Measurements from ENCODE around the gene PACSIN2. TPM values are rescaled to one million over a fixed set of nuclear protein-coding genes. Genes with fewer than 3 reads are reported as not detected.

Gene PACSIN2
- total and polyA plus RNA-seq, 8 donors, result 63.4 to 149 (median 66.2) TPM

DNA sequence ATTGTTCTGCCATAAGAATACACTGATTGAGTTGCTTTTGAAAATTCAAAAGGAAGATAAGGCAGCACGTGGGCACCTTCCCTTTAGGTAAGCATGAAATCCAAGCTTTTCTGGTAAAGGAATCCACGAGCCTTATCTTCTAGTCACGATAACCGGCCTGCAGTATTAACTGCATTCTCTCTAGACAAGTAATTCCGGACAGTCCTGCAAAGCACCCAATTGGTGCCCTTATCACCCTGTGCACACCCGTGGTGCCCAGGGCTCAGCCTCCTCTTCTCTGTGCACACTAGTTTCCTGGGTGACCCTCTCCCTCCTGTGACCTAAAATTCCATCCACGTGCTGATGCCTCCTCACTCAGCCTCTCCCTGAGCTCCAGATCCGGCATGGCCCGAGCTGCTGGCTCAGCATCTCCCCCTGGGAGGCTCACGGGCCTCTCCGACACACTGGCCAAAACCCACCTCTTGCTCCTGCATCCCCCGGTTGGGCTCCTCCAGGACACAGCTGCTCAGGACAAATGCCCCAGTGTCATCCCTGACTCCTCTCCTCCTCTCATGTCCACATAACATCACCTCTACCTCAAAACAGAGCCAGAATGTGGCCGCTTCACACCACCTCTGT, 63.7 kb downstream of the PACSIN2 start:
- no peak overlapping the region for H3K4me3 ChIP-seq
- no peaks in the 10 kb centered on the region for H3K9me3 ChIP-seq
- H3K4me1 ChIP-seq, result peaks cover 17 to 64% of the 10 kb centered on the region in 2 donors
- TF ChIP-seq, protein P1, sequence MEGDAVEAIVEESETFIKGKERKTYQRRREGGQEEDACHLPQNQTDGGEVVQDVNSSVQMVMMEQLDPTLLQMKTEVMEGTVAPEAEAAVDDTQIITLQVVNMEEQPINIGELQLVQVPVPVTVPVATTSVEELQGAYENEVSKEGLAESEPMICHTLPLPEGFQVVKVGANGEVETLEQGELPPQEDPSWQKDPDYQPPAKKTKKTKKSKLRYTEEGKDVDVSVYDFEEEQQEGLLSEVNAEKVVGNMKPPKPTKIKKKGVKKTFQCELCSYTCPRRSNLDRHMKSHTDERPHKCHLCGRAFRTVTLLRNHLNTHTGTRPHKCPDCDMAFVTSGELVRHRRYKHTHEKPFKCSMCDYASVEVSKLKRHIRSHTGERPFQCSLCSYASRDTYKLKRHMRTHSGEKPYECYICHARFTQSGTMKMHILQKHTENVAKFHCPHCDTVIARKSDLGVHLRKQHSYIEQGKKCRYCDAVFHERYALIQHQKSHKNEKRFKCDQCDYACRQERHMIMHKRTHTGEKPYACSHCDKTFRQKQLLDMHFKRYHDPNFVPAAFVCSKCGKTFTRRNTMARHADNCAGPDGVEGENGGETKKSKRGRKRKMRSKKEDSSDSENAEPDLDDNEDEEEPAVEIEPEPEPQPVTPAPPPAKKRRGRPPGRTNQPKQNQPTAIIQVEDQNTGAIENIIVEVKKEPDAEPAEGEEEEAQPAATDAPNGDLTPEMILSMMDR (IDR thresholded peaks at IDR 0.05), result no peak
- ATAC-seq, result no peak
- intact Hi-C loops (cut with DNase I), result no loop called here
- no peak for DNase-seq
- H3K36me3 ChIP-seq, result no peaks in the 10 kb centered on the region
- no peaks in the 10 kb centered on the region for H3K27me3 ChIP-seq
- H3K27ac ChIP-seq, result no peak overlapping the region

DNA sequence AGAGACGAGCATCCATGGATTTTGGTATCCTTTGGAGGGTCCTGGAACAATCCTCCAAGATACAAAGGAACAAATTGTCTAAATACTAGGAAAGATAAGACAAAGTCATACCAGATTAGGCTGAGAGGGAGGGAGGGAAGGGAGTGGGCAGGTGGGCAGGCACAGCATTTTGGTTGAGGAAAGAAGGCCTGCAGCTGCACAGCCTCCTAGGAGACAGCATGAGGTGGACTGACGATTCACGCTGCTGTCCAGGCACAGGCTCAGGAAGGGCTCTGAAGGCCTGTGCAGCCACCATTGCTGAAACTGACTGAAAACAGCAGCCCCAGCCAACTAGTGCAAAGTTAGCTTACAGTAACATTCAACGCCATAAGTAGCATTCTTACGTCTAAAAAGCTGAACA, 64.7 kb downstream of the PACSIN2 start:
- no peak for ATAC-seq
- TF ChIP-seq, protein P1 (IDR thresholded peaks at IDR 0.05), result no peak

DNA sequence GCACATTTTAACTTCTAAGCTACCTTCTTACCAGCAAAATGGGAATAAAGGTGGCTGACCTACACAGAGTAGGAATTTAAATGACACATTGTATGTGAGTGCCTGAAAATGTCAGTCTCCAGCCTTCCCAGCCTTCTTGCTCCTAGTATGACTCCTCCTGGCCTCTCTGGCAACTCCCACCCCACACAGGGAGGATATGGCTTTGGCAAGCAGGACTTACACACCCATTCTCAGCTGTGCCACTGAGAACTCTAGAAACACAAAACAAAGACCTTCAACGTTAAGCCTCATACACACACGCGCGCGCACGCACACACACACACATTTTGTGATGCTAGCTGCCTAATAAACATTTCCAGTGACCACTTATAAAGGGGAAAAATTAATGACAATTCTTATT, 65.8 kb downstream of the PACSIN2 start:
- H3K27me3 ChIP-seq, result no peaks in the 10 kb centered on the region
- intact Hi-C loops (cut with DNase I), result no loop called here
- TF ChIP-seq, protein P1 (IDR thresholded peaks at IDR 0.05), result no peak
- no peak overlapping the region for H3K4me3 ChIP-seq
- DNase-seq, result no peak
- H3K36me3 ChIP-seq, result no peaks in the 10 kb centered on the region
- peak overlapping the region; percentile 29 to 33 for H3K27ac ChIP-seq
- no peaks in the 10 kb centered on the region for H3K9me3 ChIP-seq
- H3K4me1 ChIP-seq, result peaks cover 17 to 84% of the 10 kb centered on the region in 2 donors
- ATAC-seq, result peak; percentile 47

More for the DNA sequence above, 64.7 kb downstream of the PACSIN2 start:
- peaks cover 17 to 74% of the 10 kb centered on the region in 2 donors for H3K4me1 ChIP-seq
- intact Hi-C loops (cut with DNase I), result no loop called here
- no peaks in the 10 kb centered on the region for H3K9me3 ChIP-seq
- DNase-seq, result no peak
- no peaks in the 10 kb centered on the region for H3K27me3 ChIP-seq
- H3K36me3 ChIP-seq, result no peaks in the 10 kb centered on the region
- H3K4me3 ChIP-seq, result no peak overlapping the region
- H3K27ac ChIP-seq, result no peak overlapping the region

DNA sequence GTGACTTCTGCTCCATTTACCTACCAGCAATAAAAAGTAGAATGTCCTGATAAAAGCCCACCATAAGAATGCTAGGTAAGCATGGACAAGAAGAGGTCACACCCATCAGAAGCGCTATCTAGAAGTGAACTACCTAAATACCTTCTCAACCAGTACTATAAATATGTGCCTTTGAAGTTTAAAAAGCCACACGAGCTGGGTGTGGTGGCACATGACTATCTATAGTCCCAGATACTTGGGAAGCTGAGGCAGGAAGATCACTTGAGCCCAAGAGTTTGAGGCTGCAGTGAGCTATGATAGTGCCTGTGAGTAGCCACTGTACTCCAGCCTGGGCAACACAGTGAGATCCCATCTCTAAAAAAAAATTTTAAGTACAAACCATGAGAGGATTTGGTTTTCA, 66.7 kb downstream of the PACSIN2 start:
- peak; percentile 35 for ATAC-seq
- intact Hi-C loops (cut with DNase I), result no loop called here

DNA sequence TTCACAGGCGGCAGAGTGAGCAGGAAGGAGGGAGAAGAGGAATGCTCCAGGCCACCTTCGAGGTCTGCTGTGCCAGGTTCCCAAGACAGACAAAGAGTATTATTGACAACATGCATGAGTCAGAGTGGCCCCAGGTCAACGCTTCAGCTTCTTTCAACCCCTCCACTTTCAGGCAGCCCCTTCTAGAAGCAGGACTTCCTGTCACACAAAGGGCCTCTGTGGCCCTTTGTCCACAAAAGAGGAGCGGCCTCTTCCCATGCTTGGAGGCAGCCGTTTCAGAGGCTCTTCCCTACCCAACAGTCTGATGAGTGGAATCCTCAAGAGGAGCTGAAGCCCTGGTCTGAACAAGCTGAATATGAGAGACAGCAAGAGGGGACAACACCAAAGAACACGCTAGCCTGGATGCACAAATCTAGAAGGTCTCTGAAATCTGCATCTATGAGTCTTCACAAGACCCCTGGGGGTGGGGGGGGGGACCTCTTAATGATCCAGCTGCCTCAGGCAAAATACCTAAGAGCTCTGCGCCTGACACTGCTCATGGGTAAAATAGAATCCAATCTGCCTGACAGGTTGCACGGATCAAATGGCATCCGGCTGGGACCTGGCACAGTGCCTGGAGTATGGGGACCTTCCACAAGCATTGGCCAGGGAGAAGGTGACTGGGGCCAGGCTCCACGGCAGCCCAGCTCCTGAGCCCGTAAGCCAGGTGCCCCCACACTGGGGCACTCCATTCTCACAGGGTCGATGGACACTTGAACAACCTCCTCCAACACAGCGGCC, 67.5 kb downstream of the PACSIN2 start:
- no peaks in the 10 kb centered on the region for H3K27me3 ChIP-seq
- peaks cover 17 to 81% of the 10 kb centered on the region in 2 donors for H3K4me1 ChIP-seq
- TF ChIP-seq, protein P1 (IDR thresholded peaks at IDR 0.05), result no peak
- H3K36me3 ChIP-seq, result no peaks in the 10 kb centered on the region
- no peak overlapping the region for H3K4me3 ChIP-seq
- intact Hi-C loops (cut with DNase I), result no loop called here
- no peaks in the 10 kb centered on the region for H3K9me3 ChIP-seq
- ATAC-seq, result peak; percentile 34
- peak overlapping the region in 1 of 2 donors; percentile 25 for H3K27ac ChIP-seq
- DNase-seq, result no peak

More for the DNA sequence above, 66.7 kb downstream of the PACSIN2 start:
- H3K27ac ChIP-seq, result no peak overlapping the region
- H3K4me3 ChIP-seq, result no peak overlapping the region
- TF ChIP-seq, protein P1 (IDR thresholded peaks at IDR 0.05), result no peak
- no peaks in the 10 kb centered on the region for H3K9me3 ChIP-seq
- no peak for DNase-seq
- no peaks in the 10 kb centered on the region for H3K36me3 ChIP-seq
- H3K4me1 ChIP-seq, result peaks cover 17 to 85% of the 10 kb centered on the region in 2 donors
- no peaks in the 10 kb centered on the region for H3K27me3 ChIP-seq

All from left lung (tissue), 10 donors.